Memory B cell (primary cell): ENCODE data around the gene MC1R.
"Not testable (repeated sequence)": the region's sequence is repeated elsewhere in the genome, so short reads cannot be mapped to it uniquely, and the experiment has no call there.

ENCODE experiments used
- ATAC-seq: fragments of 150-1000 bp; cut with Tn5 transposase; 2 replicates; pipeline ENCODE4 v1.10.0; 2021; ENCODE audit warnings: low read depth, mild to moderate bottlenecking, moderate library complexity
- DNase-seq, 2 donors: peaks; one replicate each; pipeline ENCODE4 v3.0.0; 2022; ENCODE audit warnings: low spot score in 2 of 2
- H3K27ac Mint-ChIP-seq: one replicate; pipeline ENCODE4 v1.8.0; 2022; ENCODE audit warnings: mild to moderate bottlenecking, moderate library complexity, mixed read lengths
- H3K27me3 Mint-ChIP-seq: one replicate; pipeline ENCODE4 v1.8.0; 2022; ENCODE audit warnings: mixed read lengths
- H3K36me3 Mint-ChIP-seq: one replicate; pipeline ENCODE4 v1.8.0; 2022; ENCODE audit warnings: mild to moderate bottlenecking, mixed read lengths
- H3K4me1 Mint-ChIP-seq: one replicate; pipeline ENCODE4 v1.8.0; 2022; ENCODE audit warnings: mixed read lengths
- H3K4me3 Mint-ChIP-seq: one replicate; pipeline ENCODE4 v1.8.0; 2022; ENCODE audit warnings: mild to moderate bottlenecking, moderate library complexity, mixed read lengths
- H3K9me3 Mint-ChIP-seq: one replicate; pipeline ENCODE4 v1.8.0; 2022; ENCODE audit warnings: mixed read lengths

The MC1R gene

DNA sequence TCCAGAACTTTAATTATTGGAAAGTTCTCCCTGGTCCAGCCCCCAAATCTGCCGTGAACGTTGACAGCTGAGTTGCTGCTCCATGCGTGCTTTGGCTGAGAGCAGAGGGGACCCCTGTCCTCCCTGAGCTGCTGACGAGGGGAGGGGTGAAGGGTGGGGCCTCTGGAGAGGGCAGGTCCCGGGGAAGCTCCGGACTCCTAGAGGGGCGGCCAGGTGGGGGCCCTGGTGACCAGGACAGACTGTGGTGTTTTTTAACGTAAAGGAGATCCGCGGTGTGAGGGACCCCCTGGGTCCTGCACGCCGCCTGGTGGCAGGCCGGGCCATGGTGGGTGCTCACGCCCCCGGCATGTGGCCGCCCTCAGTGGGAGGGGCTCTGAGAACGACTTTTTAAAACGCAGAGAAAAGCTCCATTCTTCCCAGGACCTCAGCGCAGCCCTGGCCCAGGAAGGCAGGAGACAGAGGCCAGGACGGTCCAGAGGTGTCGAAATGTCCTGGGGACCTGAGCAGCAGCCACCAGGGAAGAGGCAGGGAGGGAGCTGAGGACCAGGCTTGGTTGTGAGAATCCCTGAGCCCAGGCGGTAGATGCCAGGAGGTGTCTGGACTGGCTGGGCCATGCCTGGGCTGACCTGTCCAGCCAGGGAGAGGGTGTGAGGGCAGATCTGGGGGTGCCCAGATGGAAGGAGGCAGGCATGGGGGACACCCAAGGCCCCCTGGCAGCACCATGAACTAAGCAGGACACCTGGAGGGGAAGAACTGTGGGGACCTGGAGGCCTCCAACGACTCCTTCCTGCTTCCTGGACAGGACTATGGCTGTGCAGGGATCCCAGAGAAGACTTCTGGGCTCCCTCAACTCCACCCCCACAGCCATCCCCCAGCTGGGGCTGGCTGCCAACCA, at the start of gene MC1R:
Gene MC1R (plus strand): TSS at position 410 of the 895 bp plus-strand sequence. CDS start 397 bp downstream, at position 807.
- Mint-ChIP-seq H3K27ac (no peak within 1 kb of the TSS), H3K9me3 (no peaks in the 10 kb centered on the region), H3K36me3 (no peaks in the 10 kb centered on the region), H3K4me3 (peak within 1 kb of the TSS; percentile 65), H3K4me1 (peaks cover 13% of the 10 kb centered on the region), H3K27me3 (peaks cover 13% of the 10 kb centered on the region)
- ATAC-seq (peak; percentile 23), DNase-seq (no peak)

DNA sequence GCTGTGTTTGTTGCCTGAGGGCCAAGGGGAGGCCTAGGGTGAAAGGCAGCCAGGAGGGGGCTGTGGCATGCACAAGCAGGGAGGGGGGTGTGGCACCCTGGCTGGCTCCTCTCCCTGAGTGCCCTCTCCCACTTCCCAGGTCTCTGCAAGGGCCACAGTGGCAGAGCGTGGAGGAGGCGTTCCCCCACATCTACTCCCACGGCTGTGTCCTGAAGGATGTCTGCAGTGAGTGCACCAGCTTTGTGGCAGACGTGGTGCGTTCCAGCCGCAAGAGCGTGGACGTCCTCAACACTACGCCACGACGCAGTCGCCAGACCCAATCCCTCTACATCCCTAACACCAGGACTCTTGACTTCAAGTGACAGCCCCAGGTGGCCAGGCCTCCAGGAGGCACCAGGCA, 48.8 kb upstream of the MC1R start:
- H3K4me3 Mint-ChIP-seq: no peak overlapping the region
- no peak overlapping the region for H3K27ac Mint-ChIP-seq
- no peak for ATAC-seq
- H3K9me3 Mint-ChIP-seq: no peaks in the 10 kb centered on the region
- H3K36me3 Mint-ChIP-seq: no peaks in the 10 kb centered on the region
- H3K27me3 Mint-ChIP-seq: no peaks in the 10 kb centered on the region
- DNase-seq: no peak
- peaks cover 3% of the 10 kb centered on the region for H3K4me1 Mint-ChIP-seq

DNA sequence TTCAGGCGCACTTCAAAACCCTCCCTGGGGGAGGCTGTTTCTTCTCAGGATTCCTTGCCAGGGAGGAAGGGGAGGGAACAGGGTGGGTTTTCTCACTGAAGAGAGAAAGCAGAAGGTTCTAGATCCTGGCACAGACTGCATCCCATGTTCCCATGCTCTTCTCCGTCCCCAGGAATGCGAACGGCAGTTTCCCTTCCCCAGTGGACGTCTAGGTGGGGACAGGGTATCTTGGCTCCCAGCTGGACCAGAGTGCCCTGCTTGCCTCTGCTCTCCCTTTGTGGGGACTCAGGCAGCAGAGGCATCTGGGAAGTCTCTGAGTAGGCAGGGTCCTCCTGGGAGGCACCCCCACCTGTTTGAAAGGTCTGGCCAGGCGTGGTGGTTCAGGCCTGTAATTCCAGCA, 48.2 kb upstream of the MC1R start:
- Mint-ChIP-seq H3K27me3 (no peaks in the 10 kb centered on the region), H3K4me3 (no peak overlapping the region), H3K27ac (no peak overlapping the region), H3K9me3 (peaks cover 2% of the 10 kb centered on the region), H3K4me1 (peaks cover 6% of the 10 kb centered on the region), H3K36me3 (peaks cover 2% of the 10 kb centered on the region)
- no peak for ATAC-seq
- no peak for DNase-seq

DNA sequence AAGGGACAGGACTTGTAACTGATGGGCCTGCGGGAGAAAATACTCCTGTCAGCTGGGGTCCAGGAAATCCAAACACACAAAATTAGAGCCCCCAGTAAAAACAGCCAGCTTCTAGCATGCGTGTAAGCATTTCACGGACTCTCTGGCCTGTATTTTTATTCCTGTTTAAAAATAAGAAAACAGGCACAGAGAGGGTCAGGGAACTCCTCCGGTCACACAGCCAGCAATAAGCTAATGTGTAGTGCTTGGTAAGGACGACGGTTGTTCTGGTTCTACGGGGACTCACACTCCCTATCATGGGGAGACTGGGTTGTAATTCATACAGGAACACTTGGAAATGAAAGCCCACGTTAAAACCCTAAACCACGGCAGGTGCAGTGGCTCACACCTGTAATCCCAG, 46.8 kb upstream of the MC1R start:
- H3K27me3 Mint-ChIP-seq: no peaks in the 10 kb centered on the region

DNA sequence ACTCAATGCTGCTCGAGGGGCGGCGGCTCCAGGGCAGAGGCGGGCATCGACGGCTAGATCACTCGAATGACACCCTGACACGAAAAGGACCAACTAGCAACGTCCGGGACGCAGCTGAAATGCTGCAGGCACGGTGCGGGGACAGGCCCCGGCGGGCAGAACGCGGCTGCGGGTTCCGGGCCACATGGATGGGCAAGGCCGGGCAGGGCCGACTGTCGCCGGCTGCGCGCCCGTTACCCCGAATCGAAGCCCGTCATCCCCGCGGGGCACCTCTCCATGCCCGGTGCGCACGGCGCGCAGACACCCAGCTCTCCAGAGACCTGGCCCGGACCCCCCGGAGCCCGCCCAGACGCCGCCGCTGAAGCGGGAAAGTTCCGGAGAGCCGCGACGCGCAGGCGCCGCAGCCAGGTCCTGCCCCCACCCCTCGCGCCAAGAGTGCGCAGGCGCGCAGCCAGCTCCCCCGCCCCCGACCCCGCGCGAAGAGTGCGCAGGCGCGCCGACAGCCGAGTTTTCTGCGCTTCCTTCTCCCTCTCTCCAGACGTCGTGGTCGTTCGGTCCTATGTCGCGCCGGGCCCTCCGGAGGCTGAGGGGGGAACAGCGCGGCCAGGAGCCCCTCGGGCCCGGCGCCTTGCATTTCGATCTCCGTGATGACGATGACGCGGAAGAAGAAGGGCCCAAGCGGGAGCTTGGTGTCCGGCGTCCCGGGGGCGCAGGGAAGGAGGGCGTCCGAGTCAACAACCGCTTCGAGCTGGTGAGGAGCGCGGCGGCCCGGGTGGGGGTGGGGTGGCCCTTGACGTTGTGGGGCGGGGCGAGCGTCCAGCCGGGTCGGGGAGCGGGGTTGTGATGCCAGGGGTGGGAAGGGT, 45.3 kb upstream of the MC1R start, which contains the start of gene TCF25:
Gene TCF25 (plus strand): TSS at position 484 of the 863 bp plus-strand sequence. CDS start 76 bp downstream, at position 560.
- H3K36me3 Mint-ChIP-seq: peaks cover 5% of the 10 kb centered on the region

More for the DNA sequence above, 46.8 kb upstream of the MC1R start:
- peaks cover 6% of the 10 kb centered on the region for H3K4me1 Mint-ChIP-seq
- H3K9me3 Mint-ChIP-seq: peaks cover 2% of the 10 kb centered on the region
- peaks cover 2% of the 10 kb centered on the region for H3K36me3 Mint-ChIP-seq
- H3K27ac Mint-ChIP-seq: no peak overlapping the region
- DNase-seq: no peak
- no peak for ATAC-seq
- no peak overlapping the region for H3K4me3 Mint-ChIP-seq

DNA sequence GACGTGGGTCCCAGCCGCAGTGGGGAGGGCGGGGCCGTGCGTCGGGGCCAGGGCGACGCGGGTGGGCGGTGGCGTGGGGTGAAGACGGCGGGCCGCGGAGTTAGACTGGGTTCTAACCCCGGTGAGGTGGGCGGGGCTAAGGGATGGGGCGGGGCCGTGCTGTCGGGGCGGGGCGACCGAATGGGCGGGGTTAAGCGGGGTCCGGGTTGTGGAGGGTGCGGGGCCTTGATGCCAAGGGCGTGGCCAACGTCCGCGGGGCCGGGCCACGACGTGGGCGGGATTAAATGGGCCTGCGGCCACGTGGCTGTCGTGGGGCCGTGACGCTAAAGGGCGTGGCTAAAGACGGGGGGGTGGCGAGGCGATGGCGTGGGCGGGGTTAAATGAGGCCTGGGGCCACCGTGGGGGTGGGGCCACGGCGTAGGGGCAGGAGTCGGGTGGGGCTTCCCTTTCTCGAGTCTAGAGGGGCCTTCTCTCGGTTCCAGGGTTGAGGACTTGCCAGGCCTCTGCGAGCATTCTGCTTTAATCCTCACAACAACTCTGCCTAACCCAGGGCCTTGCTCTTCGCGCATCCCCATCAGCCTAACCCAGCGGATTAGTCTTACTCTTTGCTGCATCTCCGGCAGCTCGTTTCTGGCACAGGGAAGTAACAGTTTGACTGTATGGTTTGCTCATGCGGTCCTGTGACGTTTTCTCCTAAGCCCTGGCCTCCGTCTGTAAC, 44.5 kb upstream of the MC1R start:
- H3K36me3 Mint-ChIP-seq: peaks cover 8% of the 10 kb centered on the region
- H3K4me3 Mint-ChIP-seq: peak overlapping the region; percentile 97
- H3K4me1 Mint-ChIP-seq: peaks cover 8% of the 10 kb centered on the region
- H3K27ac Mint-ChIP-seq: peak overlapping the region; percentile 99
- ATAC-seq (peak; percentile 77), DNase-seq (peak; percentile 99)
- H3K9me3 Mint-ChIP-seq: peaks cover 2% of the 10 kb centered on the region
- no peaks in the 10 kb centered on the region for H3K27me3 Mint-ChIP-seq

More for the DNA sequence above, 45.3 kb upstream of the MC1R start, which contains the start of gene TCF25:
- peaks cover 2% of the 10 kb centered on the region for H3K9me3 Mint-ChIP-seq
- H3K27me3 Mint-ChIP-seq: no peaks in the 10 kb centered on the region
- peak within 1 kb of the TSS; percentile 97 for H3K4me3 Mint-ChIP-seq
- ATAC-seq: peak; percentile 34
- H3K4me1 Mint-ChIP-seq: peaks cover 8% of the 10 kb centered on the region
- peak; percentile 75 to 83 for DNase-seq
- H3K27ac Mint-ChIP-seq: peak within 1 kb of the TSS; percentile 99

DNA sequence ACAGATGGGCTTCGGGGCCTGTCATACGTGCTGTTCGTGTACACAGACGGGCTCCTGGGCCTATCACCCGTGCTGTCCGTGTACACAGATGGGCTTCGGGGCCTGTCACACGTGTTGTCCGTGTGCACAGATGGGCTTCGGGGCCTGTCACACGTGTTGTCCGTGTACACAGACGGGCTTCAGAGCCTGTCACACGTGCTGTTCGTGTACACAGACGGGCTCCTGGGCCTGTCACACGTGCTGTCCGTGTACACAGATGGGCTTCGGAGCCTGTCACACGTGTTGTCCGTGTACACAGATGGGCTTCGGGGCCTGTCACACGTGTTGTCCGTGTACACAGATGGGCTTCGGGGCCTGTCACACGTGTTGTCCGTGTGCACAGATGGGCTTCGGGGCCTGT, 39.5 kb upstream of the MC1R start:
- H3K27me3 Mint-ChIP-seq, ATAC-seq, DNase-seq, H3K27ac Mint-ChIP-seq, H3K4me3 Mint-ChIP-seq, H3K9me3 Mint-ChIP-seq: not testable (repeated sequence)
- H3K4me1 Mint-ChIP-seq: peaks cover 14% of the 10 kb centered on the region
- peaks cover 22% of the 10 kb centered on the region for H3K36me3 Mint-ChIP-seq

DNA sequence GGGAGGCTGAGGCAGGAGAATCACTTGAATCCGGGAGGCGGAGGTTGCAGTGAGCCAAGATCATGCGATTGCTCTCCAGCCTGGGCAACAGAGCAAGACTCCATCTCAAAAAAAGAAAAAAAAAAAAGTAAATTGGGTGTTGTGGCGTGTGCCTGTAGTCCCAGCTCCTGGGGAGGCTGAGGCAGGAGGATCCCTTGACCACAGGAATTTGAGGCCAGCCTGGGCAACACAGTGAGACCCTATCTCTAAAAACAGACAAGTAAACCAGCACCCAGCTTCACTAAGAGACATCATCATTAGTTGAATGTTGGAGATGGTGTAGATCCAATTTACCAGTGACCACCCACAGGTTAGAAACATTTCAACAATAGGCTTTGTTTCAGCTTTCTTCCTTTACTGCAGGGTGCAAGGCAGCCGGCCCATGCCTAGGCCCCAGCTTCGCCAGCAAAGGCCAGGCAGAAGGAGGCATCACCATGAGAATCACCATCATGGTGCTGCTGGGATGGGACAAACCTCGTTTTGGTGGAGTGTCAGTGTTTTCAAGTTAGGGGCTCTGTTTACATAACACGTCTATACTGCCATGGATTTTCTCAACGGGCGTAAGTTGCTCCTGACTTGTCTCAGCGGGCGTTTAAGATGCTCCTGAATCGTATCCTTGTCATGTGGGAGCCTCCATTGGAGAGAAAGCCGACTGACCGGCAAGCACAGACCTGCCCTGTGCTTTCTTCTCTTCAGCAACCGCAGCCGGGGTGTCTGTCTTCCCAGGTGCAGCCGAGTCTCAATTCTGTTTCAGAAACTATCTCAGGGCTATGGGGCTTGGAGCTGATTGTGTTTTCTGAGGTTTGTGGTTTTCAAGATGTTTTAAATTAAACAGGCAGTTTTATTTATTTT, 37.9 kb upstream of the MC1R start:
- DNase-seq (no peak), ATAC-seq (no peak)
- peaks cover 29% of the 10 kb centered on the region for H3K36me3 Mint-ChIP-seq
- H3K4me3 Mint-ChIP-seq: no peak overlapping the region
- no peak overlapping the region for H3K27ac Mint-ChIP-seq
- H3K27me3 Mint-ChIP-seq: no peaks in the 10 kb centered on the region
- no peaks in the 10 kb centered on the region for H3K9me3 Mint-ChIP-seq
- peaks cover 10% of the 10 kb centered on the region for H3K4me1 Mint-ChIP-seq

DNA sequence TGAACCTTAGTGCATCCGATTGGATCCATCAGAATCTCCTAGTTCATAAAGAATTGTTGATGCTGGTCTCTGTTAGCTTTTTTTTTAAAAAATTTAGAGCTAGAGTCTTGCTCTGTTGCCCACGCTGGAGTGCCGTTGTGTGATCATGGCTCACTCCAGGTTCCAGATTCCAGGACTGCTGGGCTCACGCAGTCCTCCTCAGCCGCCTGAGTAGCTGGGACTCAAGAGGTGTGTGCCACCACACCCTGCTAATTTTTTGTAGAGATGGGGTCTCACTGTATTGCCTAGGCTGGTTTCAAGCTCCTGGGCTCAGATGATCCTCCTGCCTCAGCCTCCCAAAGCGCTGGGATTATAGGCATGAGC, 37.3 kb upstream of the MC1R start:
- Mint-ChIP-seq H3K27ac (no peak overlapping the region), H3K4me1 (peaks cover 10% of the 10 kb centered on the region), H3K36me3 (peaks cover 29% of the 10 kb centered on the region), H3K4me3 (no peak overlapping the region), H3K27me3 (no peaks in the 10 kb centered on the region), H3K9me3 (no peaks in the 10 kb centered on the region)
- no peak for ATAC-seq
- DNase-seq: no peak

DNA sequence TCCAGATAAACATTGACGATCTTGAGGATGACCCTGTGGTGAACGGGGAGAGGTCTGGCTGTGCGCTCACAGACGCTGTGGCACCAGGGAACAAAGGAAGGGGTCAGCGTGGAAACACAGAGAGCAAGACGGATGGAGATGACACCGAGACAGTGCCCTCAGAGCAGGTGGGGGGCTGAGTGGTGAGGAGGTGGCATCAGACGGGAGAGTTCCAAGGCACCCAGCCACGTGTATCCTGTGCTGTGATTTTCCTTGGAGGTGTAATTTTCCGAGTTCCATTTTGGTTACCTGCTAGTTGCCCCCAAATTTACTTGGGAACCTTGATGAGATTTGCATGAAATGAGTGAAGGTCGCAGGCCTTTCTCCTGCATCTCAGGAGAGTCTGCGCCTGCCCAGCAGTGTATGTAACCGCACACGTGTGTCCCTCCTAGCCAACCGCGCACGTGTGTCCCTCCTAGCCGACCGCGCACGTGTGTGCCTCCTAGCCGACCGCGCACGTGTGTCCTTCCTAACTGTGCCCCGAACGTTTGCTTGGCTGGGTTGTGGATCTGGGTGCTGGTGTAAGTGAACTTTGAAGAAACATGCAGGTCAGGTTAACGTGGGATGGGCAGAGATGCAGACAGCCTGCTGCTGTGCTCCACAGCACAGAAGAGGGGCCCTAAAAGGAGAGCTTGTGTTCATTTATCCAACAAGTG, 35.2 kb upstream of the MC1R start:
- Mint-ChIP-seq H3K27ac (peak overlapping the region; percentile 47), H3K4me3 (no peak overlapping the region), H3K9me3 (no peaks in the 10 kb centered on the region), H3K36me3 (peaks cover 31% of the 10 kb centered on the region), H3K4me1 (peaks cover 8% of the 10 kb centered on the region), H3K27me3 (no peaks in the 10 kb centered on the region)
- DNase-seq (no peak), ATAC-seq (no peak)

DNA sequence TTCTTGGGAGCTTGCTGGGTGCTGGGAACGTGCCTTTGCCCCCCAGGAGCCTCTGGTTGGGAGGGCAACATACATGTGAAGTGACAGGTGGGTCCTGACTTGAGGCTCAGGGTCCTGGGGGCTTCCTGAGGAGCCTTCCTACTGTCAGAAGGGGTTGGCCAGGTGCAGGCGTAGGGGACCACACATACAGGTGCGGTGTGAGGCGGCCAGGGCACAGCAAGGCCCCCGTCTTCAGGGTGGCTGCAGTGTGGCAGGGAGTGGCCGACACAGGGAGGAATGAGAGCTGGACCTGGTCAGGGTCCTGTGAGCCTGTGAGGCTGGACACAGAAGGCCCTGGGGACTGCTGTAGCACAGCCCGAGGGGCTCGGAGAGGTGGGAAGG, 34.6 kb upstream of the MC1R start:
- H3K4me3 Mint-ChIP-seq: no peak overlapping the region
- H3K9me3 Mint-ChIP-seq: no peaks in the 10 kb centered on the region
- peaks cover 30% of the 10 kb centered on the region for H3K36me3 Mint-ChIP-seq
- H3K27ac Mint-ChIP-seq: peak overlapping the region; percentile 47
- no peaks in the 10 kb centered on the region for H3K27me3 Mint-ChIP-seq
- ATAC-seq: no peak
- H3K4me1 Mint-ChIP-seq: peaks cover 8% of the 10 kb centered on the region
- no peak for DNase-seq

DNA sequence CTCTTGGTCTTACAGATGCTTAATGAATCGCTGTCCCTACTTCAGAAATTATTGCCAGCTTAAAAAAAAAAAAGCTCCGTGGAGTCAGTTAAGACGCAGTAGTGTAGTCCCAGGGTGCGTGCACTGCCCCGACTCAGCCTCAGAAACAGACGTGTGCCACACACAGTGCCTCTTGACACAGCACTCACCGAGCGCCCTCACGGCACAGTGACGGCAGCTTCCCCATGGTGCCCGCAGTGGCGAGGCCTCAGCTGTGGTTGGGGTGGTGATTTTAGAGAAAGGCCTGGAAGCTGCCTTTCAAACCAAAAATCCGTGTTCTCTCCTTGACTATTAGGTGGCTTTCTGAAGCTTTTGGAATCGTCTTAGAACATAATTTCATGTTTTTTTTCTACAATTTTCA, 31.4 kb upstream of the MC1R start:
- ATAC-seq (no peak), DNase-seq (no peak)
- Mint-ChIP-seq H3K36me3 (peaks cover 35% of the 10 kb centered on the region), H3K27ac (no peak overlapping the region), H3K9me3 (no peaks in the 10 kb centered on the region), H3K4me3 (no peak overlapping the region), H3K27me3 (no peaks in the 10 kb centered on the region), H3K4me1 (peaks cover 6% of the 10 kb centered on the region)
